ENCODE measurements around the gene KCNQ2.

GRCh38 chr20:63421094-63421692 lies 51.3 kb downstream of the KCNQ2 start:
- TF ChIP-seq POLR2AphosphoS5 (IDR thresholded peaks at IDR 0.05) (no peak), POLR2A (IDR thresholded peaks at IDR 0.05) (no peak), CTCF (IDR thresholded peaks at IDR 0.05) (no peak), EP300 (IDR thresholded peaks at IDR 0.05) (no peak)

Measured in stomach (tissue), 4 donors.